Measurements from ENCODE around the gene NRP1.
"Not testable (repeated sequence)": the region's sequence is repeated elsewhere in the genome, so short reads cannot be mapped to it uniquely, and the experiment has no call there.

Gene NRP1

DNA sequence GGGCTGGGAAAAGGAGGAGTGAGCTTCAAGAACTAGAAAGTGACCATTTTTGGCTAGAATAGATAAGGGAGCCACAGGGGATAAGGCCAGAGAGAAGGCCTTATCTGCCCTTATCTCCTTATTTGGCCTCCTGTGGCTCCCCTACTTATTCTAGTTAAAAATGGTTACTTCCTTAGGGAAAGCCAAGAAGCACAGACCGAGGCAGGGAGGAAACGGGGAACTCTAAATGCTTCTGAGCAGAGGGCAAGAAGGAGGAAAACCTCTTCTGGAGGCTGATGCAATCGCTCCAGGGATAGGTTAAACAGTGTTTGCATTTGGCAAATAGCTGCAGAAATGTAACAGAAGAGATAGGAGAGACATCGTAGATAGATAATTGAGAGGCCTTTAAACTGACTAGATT lies 18.6 kb downstream of the NRP1 start:
- no peak for DNase-seq

- DNase-seq, result no peak
Observed at GRCh38 chr10:33314811-33315561, 19.5 kb downstream of the NRP1 start.

GRCh38 chr10:33311640-33312039 lies 22.8 kb downstream of the NRP1 start:
- DNase-seq, result no peak

DNA sequence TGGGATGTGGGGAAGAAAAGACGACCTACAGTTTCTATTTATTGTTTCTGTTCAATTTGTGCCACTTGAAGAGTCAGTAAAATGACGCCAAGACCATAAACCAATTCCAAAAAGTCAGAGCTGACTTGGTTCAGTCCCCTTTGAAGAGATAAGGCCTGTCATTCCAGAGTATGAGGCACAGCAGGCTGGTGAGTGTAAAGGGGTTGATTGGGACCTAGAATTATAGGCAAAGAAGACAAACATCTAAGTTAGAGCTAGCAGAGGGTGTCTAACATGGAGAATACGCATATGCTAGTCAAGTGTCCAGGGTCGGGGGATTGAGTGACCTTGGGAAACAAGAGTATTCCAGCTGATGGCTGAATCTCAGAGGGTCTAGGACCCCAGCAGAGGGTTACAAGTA lies 23.6 kb downstream of the NRP1 start:
- no peak for DNase-seq

DNA sequence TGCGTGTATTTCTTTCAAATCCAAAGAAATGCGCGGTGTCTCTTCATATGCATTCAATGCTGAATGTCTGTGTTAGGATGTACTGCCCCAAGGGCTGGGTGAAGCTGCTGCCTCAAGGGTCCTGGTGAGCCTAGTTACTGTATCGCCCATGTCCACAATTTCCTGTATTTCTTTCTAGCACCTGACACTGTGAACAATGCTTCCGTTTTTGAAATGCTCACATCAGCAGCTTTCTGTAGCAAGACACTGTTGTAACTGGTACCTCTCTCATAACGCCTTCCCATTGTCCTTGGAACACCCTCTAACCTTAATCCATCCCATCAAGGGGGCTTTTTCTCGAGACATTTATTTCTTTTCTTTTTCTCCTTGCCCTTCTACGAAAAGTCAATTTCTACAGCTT lies 25.1 kb downstream of the NRP1 start:
- DNase-seq, result no peak

DNA sequence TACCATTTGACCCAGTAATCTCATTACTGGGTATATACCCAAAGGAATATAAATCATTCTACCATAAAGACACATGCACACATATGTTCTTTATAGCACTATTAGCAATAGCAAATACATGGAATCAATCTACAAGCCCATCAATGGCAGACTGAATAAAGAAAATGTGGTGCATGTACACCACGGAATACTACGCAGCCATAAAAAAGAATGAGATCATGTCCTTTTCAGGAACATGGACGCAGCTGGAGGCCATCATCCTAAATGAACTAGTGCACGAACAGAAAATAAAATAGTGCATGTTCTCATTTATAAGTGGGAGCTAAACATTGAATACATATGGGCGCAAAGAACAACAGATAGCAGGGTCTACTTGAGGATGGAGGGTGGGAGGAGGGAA lies 26.6 kb downstream of the NRP1 start:
- DNase-seq, result no peak

GRCh38 chr10:33306701-33307519 lies 27.6 kb downstream of the NRP1 start:
- DNase-seq, result no peak

DNA sequence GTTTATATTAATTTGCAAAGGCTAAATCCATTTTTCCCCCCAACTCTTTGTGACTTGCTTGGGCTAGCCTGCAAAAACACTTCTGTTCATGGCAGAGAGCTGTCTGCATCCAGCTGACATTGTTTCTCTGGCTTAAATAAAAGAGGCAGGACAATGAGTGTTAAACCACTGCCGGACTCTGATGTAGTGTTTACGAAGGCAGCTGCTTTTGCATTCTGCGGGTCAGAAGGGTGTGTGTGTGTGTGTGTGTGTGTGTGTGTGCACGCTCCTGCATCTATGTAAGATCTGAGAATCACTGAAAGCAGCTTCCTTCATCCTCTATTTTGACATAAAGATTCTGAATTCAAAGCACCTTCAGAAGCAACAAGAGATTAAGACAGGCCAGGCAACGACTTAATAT lies 28.3 kb downstream of the NRP1 start:
- DNase-seq, result no peak

DNA sequence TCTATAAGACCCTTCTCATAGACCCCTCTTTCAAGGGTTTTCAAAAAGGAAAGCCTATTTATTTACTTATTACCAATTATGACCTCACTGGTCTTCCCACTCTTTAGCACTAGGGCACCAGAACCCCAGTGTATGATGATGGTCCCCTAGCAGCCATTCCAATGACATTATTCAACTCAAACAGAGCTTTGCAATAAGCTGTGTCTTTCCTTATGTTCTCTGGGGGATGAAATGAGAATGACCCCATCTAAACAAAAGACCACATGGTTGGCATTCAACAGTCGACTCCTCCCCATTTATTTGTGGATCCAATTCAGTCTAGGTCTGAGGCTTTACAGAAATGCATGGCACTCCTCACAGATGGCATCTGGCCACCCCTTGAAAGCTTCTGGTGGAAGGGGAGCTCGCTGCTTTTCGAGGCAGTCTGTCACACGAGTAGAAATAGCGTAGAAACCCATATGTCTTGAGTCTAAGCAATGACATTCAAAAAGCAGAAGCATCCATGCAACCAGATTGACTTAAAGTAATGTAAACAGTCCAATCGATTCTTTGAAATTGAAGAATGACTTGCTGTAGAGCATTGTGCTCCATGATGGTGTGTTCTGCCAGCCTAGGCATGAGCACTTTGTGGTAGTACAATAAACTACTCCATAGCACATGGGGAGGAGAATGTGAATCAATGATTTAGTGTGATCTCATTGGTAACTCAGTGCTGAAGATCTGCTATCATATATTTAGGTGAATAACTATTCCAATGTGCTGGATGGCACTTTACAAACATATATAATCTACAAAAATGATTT lies 29.8 kb downstream of the NRP1 start:
- no peak for DNase-seq

- no peak for DNase-seq
Observed at GRCh38 chr10:33303988-33304387, 30.5 kb downstream of the NRP1 start.

- DNase-seq, result no peak
Observed at GRCh38 chr10:33302208-33302829, 32.1 kb downstream of the NRP1 start.

- DNase-seq, result no peak
Observed at GRCh38 chr10:33301097-33301789, 33.2 kb downstream of the NRP1 start.

DNA sequence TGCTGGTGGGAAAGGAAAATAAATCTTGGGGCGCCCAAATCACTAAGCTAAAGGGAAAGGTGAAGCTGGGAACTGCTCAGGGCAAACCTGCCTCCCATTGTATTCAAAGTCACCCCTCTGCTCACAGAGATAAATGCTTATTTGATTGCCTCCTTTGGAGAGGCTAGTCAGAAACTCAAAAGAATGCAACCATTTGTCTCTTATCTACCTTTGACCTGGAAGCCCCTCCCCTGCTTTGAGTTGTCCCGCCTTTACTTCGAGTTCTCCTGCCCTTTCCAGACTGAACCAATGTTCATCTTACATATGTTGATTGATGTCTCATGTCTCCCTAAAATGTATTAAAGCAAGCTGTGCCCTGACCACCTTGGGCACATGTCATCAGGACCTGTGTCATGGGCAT lies 33.9 kb downstream of the NRP1 start:
- not testable (repeated sequence) for DNase-seq

- no peak for DNase-seq
Observed at GRCh38 chr10:33298893-33299292, 35.6 kb downstream of the NRP1 start.

DNA sequence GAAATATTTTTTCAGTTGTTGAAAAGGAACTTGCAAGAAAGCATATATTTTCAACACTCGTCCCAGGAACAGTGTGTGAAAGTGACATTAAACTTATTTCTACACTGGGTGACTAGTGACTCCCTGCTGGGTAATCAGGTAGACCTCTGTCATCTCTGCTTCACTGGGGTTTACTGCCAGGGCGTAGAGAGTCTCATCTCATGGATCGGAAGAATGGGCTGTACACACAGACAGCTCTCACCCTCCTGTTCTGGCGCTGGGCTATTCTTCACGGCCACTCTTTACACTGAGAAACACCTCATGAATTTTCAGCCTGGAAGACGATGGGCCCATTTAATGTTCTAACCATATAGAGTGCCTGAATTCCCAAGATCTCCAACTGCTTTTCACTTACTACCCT lies 36.4 kb downstream of the NRP1 start:
- no peak for DNase-seq

DNA sequence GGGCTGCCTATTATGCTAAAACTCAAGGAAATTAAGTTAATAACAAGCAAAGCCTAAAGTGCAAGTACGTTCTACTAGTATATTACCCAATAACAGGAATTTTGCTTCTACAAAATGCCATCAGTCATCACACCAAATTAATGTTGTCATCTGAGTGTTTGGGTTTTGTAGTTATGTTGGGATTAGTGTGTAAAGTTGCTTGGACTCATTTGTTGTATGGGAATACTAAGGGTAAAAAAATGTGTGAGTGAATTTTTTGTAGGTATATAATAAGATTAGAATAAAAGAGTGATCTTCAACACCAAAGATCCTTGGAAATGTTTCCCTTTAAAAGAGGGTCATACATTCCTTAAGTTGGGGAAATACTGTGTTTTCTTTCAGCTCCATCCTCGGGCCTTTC lies 38.6 kb downstream of the NRP1 start:
- no peak for DNase-seq

DNA sequence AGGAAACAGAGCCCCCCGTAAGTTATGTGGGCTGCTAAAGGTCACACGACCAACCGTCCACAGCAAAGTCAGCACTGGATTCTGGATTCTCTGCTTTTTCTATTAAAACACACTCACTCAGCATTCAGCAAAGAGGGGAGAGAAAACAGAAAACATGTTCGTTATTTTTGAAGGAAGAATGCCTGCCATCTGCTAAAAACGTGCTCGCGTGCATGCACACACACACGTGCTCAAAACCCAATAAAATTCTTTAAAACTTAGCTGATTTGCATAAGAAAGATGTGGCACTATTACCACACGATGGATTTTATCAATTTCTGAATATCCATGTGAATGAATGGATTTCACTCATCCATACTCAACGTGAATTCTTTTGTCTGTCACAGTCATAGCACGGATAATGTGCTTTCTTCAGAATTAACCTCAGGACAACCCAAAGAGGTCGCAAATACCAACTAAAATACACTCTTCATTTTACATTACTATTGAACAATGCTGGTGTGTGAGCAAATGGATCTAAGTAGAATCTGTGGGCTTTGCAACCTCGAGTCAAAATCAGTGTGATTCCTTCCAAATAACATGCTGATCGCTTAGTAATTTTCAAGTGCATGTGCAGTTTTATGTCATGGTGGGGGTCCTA lies 40.8 kb downstream of the NRP1 start:
- no peak for DNase-seq

DNA sequence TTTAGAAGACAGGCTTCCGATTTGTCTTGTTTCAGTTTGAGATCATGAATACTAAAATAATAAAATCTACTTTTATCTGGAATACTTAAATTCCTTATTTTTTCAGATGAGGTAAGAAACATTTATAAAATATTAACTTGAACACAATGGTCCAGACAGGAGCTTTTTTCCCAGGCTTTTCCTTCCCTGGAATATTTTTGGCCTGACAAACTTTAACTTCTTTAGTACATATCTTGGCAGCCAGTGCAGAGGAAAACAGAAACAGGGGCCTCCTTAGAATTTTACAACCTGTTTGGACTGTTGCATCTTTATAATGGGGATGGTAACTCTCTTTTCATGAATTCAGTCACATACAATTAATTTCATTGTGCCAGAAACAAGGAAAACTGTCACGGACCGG lies 41.4 kb downstream of the NRP1 start:
- DNase-seq, result no peak

- DNase-seq, result no peak
Observed at GRCh38 chr10:33291053-33291592, 43.3 kb downstream of the NRP1 start.

- DNase-seq, result no peak
Observed at GRCh38 chr10:33290321-33291052, 44.0 kb downstream of the NRP1 start.

- DNase-seq, result no peak
Observed at GRCh38 chr10:33289776-33290175, 44.7 kb downstream of the NRP1 start.

Measured in NCI-H446 (cell line).